Thymus (tissue), 14 donors: ENCODE data around the gene GDF10. TPM values are rescaled to one million over a fixed set of nuclear protein-coding genes. Genes with fewer than 3 reads are reported as not detected.

Experiments used
- DNase-seq, 9 donors: peaks; one replicate each; pipeline ENCODE4 v3.0.0-alpha.2; 2013; ENCODE audit warnings: low spot score in 9 of 9, low read depth in 6 of 9, missing footprints in 1 of 9
- H3K27ac ChIP-seq, 2 donors: one replicate each; pipeline ENCODE4 v1.5.1; 2013; ENCODE audit warnings: control low read depth in 1 of 2, low read depth in 1 of 2, low read length in 1 of 2, mild to moderate bottlenecking in 1 of 2, moderate library complexity in 1 of 2
- H3K27me3 ChIP-seq, 2 donors: one replicate each; pipeline ENCODE4 v1.5.1; 2013; ENCODE audit warnings: low read length in 1 of 2; ENCODE audit not compliant: control insufficient read depth in 2 of 2, insufficient read depth in 1 of 2
- H3K36me3 ChIP-seq, 2 donors: one replicate each; pipeline ENCODE4 v1.5.1; 2013; ENCODE audit warnings: low read length in 1 of 2, mild to moderate bottlenecking in 1 of 2, moderate library complexity in 1 of 2; ENCODE audit not compliant: control insufficient read depth in 2 of 2, insufficient read depth in 2 of 2
- H3K4me1 ChIP-seq, 2 donors: one replicate each; pipeline ENCODE4 v1.5.1; 2013; ENCODE audit warnings: low read length in 2 of 2; ENCODE audit not compliant: control insufficient read depth in 2 of 2, insufficient read depth in 2 of 2
- H3K4me3 ChIP-seq, 2 donors: one replicate each; pipeline ENCODE4 v1.5.1; 2013; ENCODE audit warnings: low read length in 2 of 2, control low read depth in 1 of 2, mild to moderate bottlenecking in 1 of 2
- H3K9me3 ChIP-seq, 2 donors: one replicate each; pipeline ENCODE4 v1.5.1; 2013; ENCODE audit warnings: low read length in 1 of 2, mild to moderate bottlenecking in 1 of 2; ENCODE audit not compliant: control insufficient read depth in 2 of 2, insufficient read depth in 1 of 2
- WGBS: extraction: QIAGEN DNeasy Blood & Tissue Kit; methylation state at CpG from one replicate; pipeline ENCODE4 v1.1.7; 2013; 5-methylcytosine and 5-hydroxymethylcytosine counted together
- long read RNA-seq, 10 donors: transcript quantifications; one replicate each; lab custom pipeline, GENCODE V29; 2026
- polyA plus RNA-seq: library from polyadenylated mRNA; stranded (reverse); fragments of 200-250 nt; gene quantifications from one replicate; pipeline ENCODE4 v1.2.3, GENCODE V29; 2013
- total RNA-seq: library from RNA; stranded (reverse); fragments of 120-200 nt; gene quantifications from one replicate; pipeline ENCODE4 v1.2.4, GENCODE V29; 2013
- donor health status: healthy.

The GDF10 gene, protein sequence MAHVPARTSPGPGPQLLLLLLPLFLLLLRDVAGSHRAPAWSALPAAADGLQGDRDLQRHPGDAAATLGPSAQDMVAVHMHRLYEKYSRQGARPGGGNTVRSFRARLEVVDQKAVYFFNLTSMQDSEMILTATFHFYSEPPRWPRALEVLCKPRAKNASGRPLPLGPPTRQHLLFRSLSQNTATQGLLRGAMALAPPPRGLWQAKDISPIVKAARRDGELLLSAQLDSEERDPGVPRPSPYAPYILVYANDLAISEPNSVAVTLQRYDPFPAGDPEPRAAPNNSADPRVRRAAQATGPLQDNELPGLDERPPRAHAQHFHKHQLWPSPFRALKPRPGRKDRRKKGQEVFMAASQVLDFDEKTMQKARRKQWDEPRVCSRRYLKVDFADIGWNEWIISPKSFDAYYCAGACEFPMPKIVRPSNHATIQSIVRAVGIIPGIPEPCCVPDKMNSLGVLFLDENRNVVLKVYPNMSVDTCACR
- 0.47 TPM for total RNA-seq
- polyA plus RNA-seq: 0.39 TPM
- long read RNA-seq, donor 1: 0 reads
- long read RNA-seq, donor 2: 0 reads
- long read RNA-seq, donor 3: 0 reads
- long read RNA-seq, donor 4, partial matches to known transcripts: 0 of 1 reads
- long read RNA-seq, donor 4, other reads (novel, unspliced or antisense): 0 of 1 reads
- long read RNA-seq, donor 5: 0 reads
- long read RNA-seq, donor 6, partial matches to known transcripts: 0 of 2 reads
- long read RNA-seq, donor 6, other reads (novel, unspliced or antisense): 0 of 2 reads
- long read RNA-seq, donor 7: 0 reads
- long read RNA-seq, donor 8, partial matches to known transcripts: 0 of 1 reads
- long read RNA-seq, donor 8, other reads (novel, unspliced or antisense): 0 of 1 reads
- long read RNA-seq, donor 9: 0 reads
- long read RNA-seq, donor 10: 0 reads

DNA sequence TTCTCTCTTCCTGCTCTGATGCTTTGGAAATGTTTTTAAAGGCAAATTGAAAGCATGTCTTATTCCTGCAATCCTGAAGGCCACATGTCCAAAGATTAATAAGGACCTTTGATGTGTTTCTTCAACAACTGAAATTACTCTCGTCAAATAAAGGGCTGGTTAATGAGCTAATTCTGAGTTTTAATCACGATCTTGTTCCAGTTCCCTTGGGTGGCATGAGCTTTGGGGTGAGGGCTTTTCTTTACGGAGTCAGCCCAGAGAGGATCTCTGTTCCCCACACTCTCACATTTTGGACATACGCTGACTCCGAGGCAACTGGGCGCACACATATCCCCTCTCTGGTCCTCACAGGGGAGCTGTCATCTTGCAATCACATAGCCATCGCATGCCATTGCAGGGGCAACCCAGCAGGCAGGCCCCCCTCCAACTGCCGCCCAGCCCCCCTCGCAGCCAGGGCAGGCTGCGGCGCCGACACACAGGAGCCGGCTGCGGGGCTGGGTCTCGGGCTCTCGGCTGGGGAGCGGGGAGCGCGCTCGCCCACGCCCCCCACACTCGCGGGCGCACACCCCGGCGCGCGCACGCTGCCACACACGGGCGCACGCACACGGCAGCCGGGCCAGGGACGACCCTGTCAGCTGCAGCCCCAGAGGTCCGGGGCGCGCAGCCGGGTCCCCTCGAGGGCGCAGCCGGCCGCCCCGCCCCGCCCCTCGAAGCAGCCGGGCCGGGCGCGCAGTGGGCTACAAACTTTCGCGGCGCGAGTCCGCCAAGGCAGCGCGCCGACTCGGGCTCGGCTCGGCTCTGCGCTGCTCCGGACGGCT, at the start of gene GDF10:
Gene GDF10 (plus strand): TSS at position 587 of the 818 bp plus-strand sequence. CDS start 455 bp downstream, outside the sequence.
- Histone ChIP-seq H3K27me3 (peaks cover 11 to 70% of the 10 kb centered on the region in 2 donors), H3K36me3 (no peaks in the 10 kb centered on the region), H3K9me3 (no peaks in the 10 kb centered on the region), H3K4me1 (peaks cover 6 to 8% of the 10 kb centered on the region in 2 donors), H3K27ac (no peak within 1 kb of the TSS), H3K4me3 (peak within 1 kb of the TSS in 1 of 2 donors; percentile 56)
- DNase-seq: peak in 3 of 9 donors; percentile 30 to 46 (median 30)
- WGBS: 8% methylated on average over 64 of the region's 64 CpGs

DNA sequence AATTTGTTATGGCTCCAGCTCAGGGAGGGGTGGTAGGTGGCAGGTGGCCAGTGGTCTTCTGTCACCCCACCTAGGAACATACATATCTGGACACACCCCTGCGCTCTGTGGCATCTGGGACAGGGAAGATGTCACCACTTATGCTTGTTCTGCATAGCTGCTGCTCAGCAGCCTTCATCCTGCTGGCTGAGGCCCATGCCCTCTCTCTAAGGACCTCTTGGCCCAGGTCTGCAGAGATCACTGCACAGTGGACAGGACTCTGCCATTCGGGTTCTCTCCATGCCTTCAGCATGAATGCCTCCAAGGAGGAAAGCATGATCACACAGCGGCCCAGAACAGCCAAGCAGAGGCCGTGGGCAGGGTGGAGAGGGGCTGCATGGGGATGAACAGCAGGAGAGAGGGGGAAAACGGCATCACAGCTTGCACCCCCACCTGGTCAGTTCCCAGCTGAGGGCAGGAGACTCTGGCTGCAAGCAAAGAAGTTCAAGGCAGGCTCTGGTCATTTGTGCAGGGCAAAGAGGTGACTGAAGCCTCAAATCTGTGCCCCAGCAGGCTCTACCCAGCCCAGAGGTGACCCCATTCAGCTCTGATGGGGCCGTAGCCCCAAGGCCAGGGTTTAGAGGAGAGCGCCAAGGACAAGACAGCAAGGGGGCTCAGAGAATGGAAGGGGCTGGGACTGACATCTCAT, 47.8 kb upstream of the GDF10 start:
- WGBS: 82% methylated on average over 7 of the region's 7 CpGs
- Histone ChIP-seq H3K9me3 (peaks cover 0 to 6% of the 10 kb centered on the region in 2 donors), H3K27me3 (no peaks in the 10 kb centered on the region), H3K36me3 (no peaks in the 10 kb centered on the region), H3K4me3 (no peak overlapping the region), H3K27ac (no peak overlapping the region), H3K4me1 (peaks cover 2 to 36% of the 10 kb centered on the region in 2 donors)
- DNase-seq: no peak

DNA sequence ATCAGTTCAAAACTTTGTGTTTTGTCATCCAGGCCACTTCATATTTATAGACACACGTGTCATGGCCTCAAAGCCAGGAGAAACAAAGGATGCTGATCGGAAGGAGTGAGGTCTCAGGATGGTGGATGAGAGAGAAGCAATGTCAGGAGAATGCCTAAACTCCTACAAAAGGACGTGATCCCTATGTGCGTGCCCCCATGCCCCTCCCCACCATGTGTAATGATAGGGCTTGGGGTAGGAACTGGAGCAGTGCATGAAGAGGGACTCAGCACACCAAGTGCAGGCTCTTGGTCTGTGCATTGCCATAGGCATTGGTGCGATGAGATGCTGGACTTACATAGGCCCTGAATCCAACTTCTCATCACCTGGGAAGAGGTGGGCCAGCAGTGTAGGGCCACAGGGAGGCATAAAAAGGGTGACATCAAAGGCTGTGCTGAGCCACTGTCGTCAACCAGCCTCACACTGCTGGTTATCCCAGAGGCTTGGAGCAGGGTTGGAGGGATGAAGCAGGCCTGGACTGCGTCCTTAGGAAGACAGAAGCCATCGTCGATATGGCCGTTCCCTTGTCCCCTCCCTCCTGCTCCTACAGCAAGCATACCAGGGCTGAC, 46.9 kb upstream of the GDF10 start:
- no peak for DNase-seq
- no peak overlapping the region for H3K4me3 ChIP-seq
- H3K27me3 ChIP-seq: no peaks in the 10 kb centered on the region
- peaks cover 0 to 9% of the 10 kb centered on the region in 2 donors for H3K9me3 ChIP-seq
- peaks cover 5 to 39% of the 10 kb centered on the region in 2 donors for H3K4me1 ChIP-seq
- no peaks in the 10 kb centered on the region for H3K36me3 ChIP-seq
- 95% methylated on average over 10 of the region's 10 CpGs for WGBS
- H3K27ac ChIP-seq: no peak overlapping the region

DNA sequence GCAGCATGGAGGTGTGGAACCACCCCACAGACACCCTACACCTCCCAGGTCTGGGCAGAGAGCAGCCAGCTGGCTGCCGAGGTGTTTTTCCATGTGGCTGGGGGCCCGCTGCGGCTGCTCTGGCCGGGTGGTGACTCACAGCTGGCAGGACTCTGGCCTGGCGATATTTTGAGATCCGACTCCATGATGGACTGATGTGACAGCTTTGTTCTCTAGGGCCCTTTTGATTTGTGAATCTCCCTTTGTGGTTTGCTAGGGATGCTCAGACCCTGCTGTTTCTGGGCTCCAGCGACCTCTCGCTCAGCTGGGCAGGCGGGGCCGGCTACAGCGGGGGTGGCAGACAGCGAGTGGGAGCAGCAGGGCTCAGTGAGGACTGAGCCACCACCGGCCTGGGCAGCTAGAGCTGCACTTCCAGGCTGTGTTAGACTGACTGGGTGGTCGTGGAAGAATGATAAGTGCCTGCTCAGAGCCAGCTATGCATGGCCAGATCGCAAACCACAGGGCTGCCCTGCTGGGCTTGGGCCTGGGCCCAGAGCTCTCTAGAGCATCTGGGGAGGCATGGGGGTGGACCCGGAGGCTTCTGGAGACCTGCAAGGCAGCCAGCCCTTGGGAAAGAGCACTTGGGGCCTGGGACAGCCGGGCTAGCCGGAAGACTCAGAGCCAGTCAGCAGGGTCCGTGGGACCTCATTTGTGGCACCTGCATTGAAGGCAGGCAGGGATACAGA, 46.2 kb upstream of the GDF10 start:
- no peaks in the 10 kb centered on the region for H3K36me3 ChIP-seq
- 94% methylated on average over 19 of the region's 19 CpGs for WGBS
- no peak overlapping the region for H3K27ac ChIP-seq
- H3K9me3 ChIP-seq: peaks cover 0 to 9% of the 10 kb centered on the region in 2 donors
- H3K4me3 ChIP-seq: no peak overlapping the region
- no peak for DNase-seq
- H3K4me1 ChIP-seq: peaks cover 3 to 36% of the 10 kb centered on the region in 2 donors
- no peaks in the 10 kb centered on the region for H3K27me3 ChIP-seq

DNA sequence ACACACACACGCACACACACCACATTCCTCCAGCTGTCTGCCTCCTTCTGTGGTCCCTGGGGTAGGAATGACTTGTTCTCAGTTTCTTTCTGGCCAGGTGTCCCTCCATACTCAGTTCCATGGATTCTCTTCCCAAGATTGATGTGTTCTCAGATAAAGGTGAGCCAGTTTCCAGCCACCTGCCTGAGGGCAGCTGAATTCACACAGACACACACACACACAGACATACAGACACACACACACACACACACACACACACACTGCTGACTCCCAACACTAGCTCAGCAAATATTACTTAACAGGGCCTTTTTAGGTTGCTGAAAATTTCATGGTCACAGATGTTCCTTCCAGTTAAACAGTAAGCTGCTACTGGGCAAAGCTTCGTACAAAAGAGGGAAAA, 45.4 kb upstream of the GDF10 start:
- Histone ChIP-seq H3K4me3 (no peak overlapping the region), H3K27ac (no peak overlapping the region), H3K36me3 (no peaks in the 10 kb centered on the region), H3K27me3 (no peaks in the 10 kb centered on the region), H3K9me3 (peaks cover 0 to 9% of the 10 kb centered on the region in 2 donors), H3K4me1 (peaks cover 3 to 30% of the 10 kb centered on the region in 2 donors)
- WGBS: 88% methylated on average over 2 of the region's 2 CpGs
- DNase-seq: no peak

DNA sequence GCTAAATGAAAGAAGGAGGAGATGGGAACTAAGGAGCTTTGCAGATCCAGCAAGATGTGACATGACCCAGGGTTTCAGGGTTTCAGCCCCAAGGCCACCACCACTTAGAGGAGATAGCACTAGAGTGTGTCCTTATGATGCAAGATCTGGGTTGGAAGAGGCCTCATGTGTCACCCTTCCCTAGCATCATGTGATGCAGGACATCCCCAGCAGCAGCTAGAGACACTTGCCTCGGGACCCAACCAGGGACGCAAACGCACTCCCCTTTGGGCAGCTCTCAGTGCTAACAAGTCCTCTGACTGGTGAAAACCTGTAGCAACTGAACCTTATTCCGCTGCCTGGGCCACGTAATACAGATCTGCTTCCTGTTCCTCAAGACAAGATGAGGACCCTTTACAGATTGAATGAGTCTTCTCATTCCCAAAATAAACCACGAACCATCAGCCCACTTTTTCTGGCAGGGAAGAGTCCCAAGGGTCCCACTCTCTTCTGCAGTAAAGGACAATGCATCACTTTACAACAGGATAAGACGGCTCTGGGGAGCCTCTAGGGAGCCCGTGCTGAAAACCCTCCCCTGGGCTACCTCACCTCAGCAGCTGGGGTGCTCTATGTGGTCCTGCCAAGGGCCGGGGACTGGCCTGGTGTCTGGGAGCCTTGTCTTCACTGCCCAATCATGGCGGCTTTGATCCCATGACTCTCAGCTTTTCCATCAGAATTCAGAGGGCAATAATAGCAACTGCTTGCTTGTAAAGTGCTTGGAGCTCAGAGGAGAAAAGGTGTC, 44.8 kb upstream of the GDF10 start:
- Histone ChIP-seq H3K4me3 (no peak overlapping the region), H3K27ac (no peak overlapping the region), H3K9me3 (peaks cover 0 to 9% of the 10 kb centered on the region in 2 donors), H3K4me1 (peaks cover 5 to 31% of the 10 kb centered on the region in 2 donors), H3K27me3 (no peaks in the 10 kb centered on the region), H3K36me3 (no peaks in the 10 kb centered on the region)
- WGBS: 93% methylated on average over 10 of the region's 10 CpGs
- DNase-seq: no peak

DNA sequence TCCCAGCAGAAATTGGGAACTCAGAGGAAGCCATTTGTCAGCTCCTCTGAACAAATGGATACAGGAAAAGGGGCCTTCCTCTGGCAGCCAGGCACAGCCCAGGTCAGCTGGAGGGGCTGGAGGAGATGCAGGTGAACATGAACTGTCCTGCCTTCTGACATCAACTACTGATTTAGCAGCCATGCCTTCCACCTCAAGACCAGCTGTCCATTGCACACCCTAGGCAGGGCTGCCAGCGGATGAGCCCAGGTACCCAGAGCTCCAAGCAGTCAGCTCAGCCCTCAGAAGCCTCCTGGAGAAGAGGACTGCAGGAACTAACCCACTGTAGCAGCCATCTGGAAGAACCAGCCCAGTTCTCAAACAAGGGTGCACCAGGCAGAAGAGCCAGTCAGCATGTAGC, 44.1 kb upstream of the GDF10 start:
- 100% methylated on average over 1 of the region's 1 CpG for WGBS
- Histone ChIP-seq H3K9me3 (peaks cover 0 to 9% of the 10 kb centered on the region in 2 donors), H3K4me3 (no peak overlapping the region), H3K27me3 (no peaks in the 10 kb centered on the region), H3K36me3 (no peaks in the 10 kb centered on the region), H3K4me1 (peaks cover 11 to 37% of the 10 kb centered on the region in 2 donors), H3K27ac (no peak overlapping the region)
- no peak for DNase-seq
